ENCODE measurements around the gene MACROD2.

GRCh38 chr20:15058841-15059240 lies 1063.5 kb downstream of the MACROD2 start:
- no peak for TF ChIP-seq TAF1 (IDR thresholded peaks at IDR 0.05; ENCODE audit: low read depth, low read length)
- no peak for TF ChIP-seq POLR2AphosphoS5 (IDR thresholded peaks at IDR 0.05; ENCODE audit: low read depth, low read length)
- TF ChIP-seq POLR2A (IDR thresholded peaks at IDR 0.05; ENCODE audit: low read depth, low read length) = no peak
- TF ChIP-seq POU2F2 (IDR thresholded peaks at IDR 0.05; ENCODE audit: low read depth, low read length) = no peak
